ENCODE results near the gene KDM3B.
"Not testable (repeated sequence)": the region's sequence is repeated elsewhere in the genome, so short reads cannot be mapped to it uniquely, and the experiment has no call there.

KDM3B gene

GRCh38 chr5:138352071-138352721 is at the start of gene KDM3B:
KDM3B (plus strand) TSS chr5:138352685; CDS start chr5:138352796, 111 bp downstream.
- peak; percentile 92 for DNase-seq

- no peak for DNase-seq
These were observed 49.1 kb upstream of the KDM3B start for GRCh38 chr5:138303372-138303771.

- DNase-seq: no peak
These were observed 46.7 kb upstream of the KDM3B start for GRCh38 chr5:138305797-138306196.

- DNase-seq: no peak
These were observed 36.7 kb upstream of the KDM3B start for GRCh38 chr5:138315751-138316278.

GRCh38 chr5:138316355-138316754 is 36.1 kb upstream of the KDM3B start:
- DNase-seq: no peak

- not testable (repeated sequence) for DNase-seq
These were observed 34.3 kb upstream of the KDM3B start for GRCh38 chr5:138318211-138318610.

GRCh38 chr5:138330813-138331448 is 21.6 kb upstream of the KDM3B start:
- DNase-seq: no peak

- DNase-seq: peak; percentile 98
These were observed 20.8 kb upstream of the KDM3B start, which contains the start of gene CDC25C for GRCh38 chr5:138331449-138332368. CDC25C (minus strand) TSS chr5:138331804; CDS start chr5:138331180, 624 bp downstream.

GRCh38 chr5:138334867-138335447 is 17.5 kb upstream of the KDM3B start:
- DNase-seq: no peak

GRCh38 chr5:138336952-138337684 is 15.4 kb upstream of the KDM3B start:
- DNase-seq: peak; percentile 81

GRCh38 chr5:138337685-138338410 is 14.6 kb upstream of the KDM3B start, which contains the start of gene FAM53C:
FAM53C (plus strand) TSS chr5:138338266; CDS start chr5:138341336, 3,070 bp downstream.
- peak; percentile 92 for DNase-seq

- DNase-seq: no peak
These were observed 13.9 kb upstream of the KDM3B start for GRCh38 chr5:138338411-138339090.

GRCh38 chr5:138339091-138339456 is 13.4 kb upstream of the KDM3B start:
- DNase-seq: no peak

- no peak for DNase-seq
These were observed 13.0 kb upstream of the KDM3B start for GRCh38 chr5:138339464-138339863.

- DNase-seq: no peak
These were observed 12.5 kb upstream of the KDM3B start for GRCh38 chr5:138340008-138340407.

GRCh38 chr5:138344887-138345622 is 7.4 kb upstream of the KDM3B start:
- no peak for DNase-seq

- no peak for DNase-seq
These were observed 5.6 kb upstream of the KDM3B start for GRCh38 chr5:138346889-138347288.

- DNase-seq: no peak
These were observed 2.5 kb upstream of the KDM3B start for GRCh38 chr5:138349852-138350562.

GRCh38 chr5:138350563-138350890 is 2.0 kb upstream of the KDM3B start:
- no peak for DNase-seq

All from CD4-positive, alpha-beta T cell treated with Interferon gamma for 1 hour (primary cell).